T-cell (primary cell): ENCODE measurements around the gene MBP. TPM values are rescaled to one million over a fixed set of nuclear protein-coding genes. Genes with fewer than 3 reads are reported as not detected.

ENCODE experiments used
- ATAC-seq, 4 experiments: fragments of 200-7000 bp in 3 of 4; fragments of 150-1000 bp in 1 of 4; cut with Tn5 transposase; replicated peaks in 1 of 4; 1 replicate in 3 of 4; 2 replicates in 1 of 4; pipeline ENCODE4 v1.10.0; 2021; ENCODE audit warnings: moderate library complexity in 3 of 4, mild to moderate bottlenecking in 2 of 4, moderate number of reproducible peaks in 1 of 4
- CTCF ChIA-PET, 2 donors: fragments of 300-600 bp; sonication (Branson Sonifier 250); formaldehyde crosslinking; loops; one replicate each; lab custom pipeline; 2022; ENCODE audit warnings: antibody characterized with exemption in 2 of 2; lab: Charles Lee
- POLR2A ChIA-PET, 2 donors: fragments of 300-600 bp; sonication (Branson Sonifier 250); formaldehyde crosslinking; loops; one replicate each; lab custom pipeline; 2022; ENCODE audit warnings: antibody characterized with exemption in 2 of 2; lab: Charles Lee
- DNase-seq, 35 experiments: peaks; one replicate each; pipeline versions ENCODE4 v3.0.0 to v3.0.0-alpha.2; 2013 to 2023
- H3K27ac ChIP-seq: one replicate; pipeline ENCODE4 v1.5.1; 2013; ENCODE audit warnings: low read length
- H3K27me3 ChIP-seq, 2 experiments: replicated peaks in 1 of 2; 1 replicate in 1 of 2; 2 replicates in 1 of 2; pipeline versions ENCODE4 v1.6.1 to v1.7.0; 2013; ENCODE audit warnings: low read length in 1 of 2, mixed read lengths in 1 of 2; ENCODE audit not compliant: control insufficient read depth in 2 of 2, insufficient read depth in 2 of 2; ENCODE audit errors: extremely low read depth in 1 of 2
- H3K36me3 ChIP-seq, 2 donors: 1 replicate in 1 of 2; 2 replicates in 1 of 2; pipeline versions ENCODE4 v1.6.1 to v1.7.0; 2013; ENCODE audit warnings: low read length in 1 of 2; ENCODE audit not compliant: control insufficient read depth in 2 of 2, insufficient read depth in 1 of 2; ENCODE audit errors: extremely low read depth in 1 of 2
- H3K4me1 ChIP-seq, 2 experiments: 1 replicate in 1 of 2; 2 replicates in 1 of 2; pipeline versions ENCODE4 v1.6.1 to v1.7.0; 2013; ENCODE audit warnings: low read length in 2 of 2, mixed read lengths in 1 of 2; ENCODE audit not compliant: insufficient read depth in 2 of 2, control insufficient read depth in 1 of 2; ENCODE audit errors: extremely low read depth in 1 of 2
- H3K4me3 ChIP-seq, 2 donors: 1 replicate in 1 of 2; 2 replicates in 1 of 2; pipeline versions ENCODE4 v1.5.1 to v1.7.0; 2013; ENCODE audit warnings: mild to moderate bottlenecking in 2 of 2, low read length in 1 of 2, moderate library complexity in 1 of 2; ENCODE audit not compliant: control insufficient read depth in 1 of 2; ENCODE audit errors: extremely low read depth in 1 of 2
- H3K9me3 ChIP-seq: 2 replicates; pipeline ENCODE4 v1.7.0; 2013
- H3K27ac Mint-ChIP-seq, 2 donors: one replicate each; pipeline ENCODE4 v1.8.0; 2020 to 2021; ENCODE audit warnings: mild to moderate bottlenecking in 2 of 2, mixed read lengths in 2 of 2
- H3K27me3 Mint-ChIP-seq, 2 donors: one replicate each; pipeline ENCODE4 v1.8.0; 2021 to 2022; ENCODE audit warnings: mixed read lengths in 2 of 2
- H3K36me3 Mint-ChIP-seq: one replicate; pipeline ENCODE4 v1.8.0; 2021; ENCODE audit warnings: mixed read lengths
- H3K4me1 Mint-ChIP-seq, 3 donors: one replicate each; pipeline ENCODE4 v1.8.0; 2020 to 2022; ENCODE audit warnings: mixed read lengths in 3 of 3, mild to moderate bottlenecking in 1 of 3
- H3K4me3 Mint-ChIP-seq, 3 donors: one replicate each; pipeline ENCODE4 v1.8.0; 2020 to 2022; ENCODE audit warnings: mild to moderate bottlenecking in 3 of 3, mixed read lengths in 3 of 3, moderate library complexity in 3 of 3
- H3K9me3 Mint-ChIP-seq, 3 donors: one replicate each; pipeline ENCODE4 v1.8.0; 2020 to 2022; ENCODE audit warnings: mixed read lengths in 3 of 3
- WGBS: methylation state at CpG from one replicate; pipeline ENCODE4 v1.1.5; 2013; ENCODE audit warnings: missing lambda C conversion rate; ENCODE audit not compliant: insufficient coverage; 5-methylcytosine and 5-hydroxymethylcytosine counted together
- total RNA-seq, 35 experiments: library from RNA in 6 of 35; stranded (reverse) in 6 of 35; fragments of 120-200 nt in 1 of 35; gene quantifications; one replicate each; pipeline versions ENCODE4 v1.2.1 to v1.2.4 and lab custom pipeline; 2013 to 2026

Gene MBP
- total RNA-seq, 5 donors from 2014 or later (not counting 1 experiment from before 2014, with no cell fraction given): 114 to 185 (median 152) TPM

DNA sequence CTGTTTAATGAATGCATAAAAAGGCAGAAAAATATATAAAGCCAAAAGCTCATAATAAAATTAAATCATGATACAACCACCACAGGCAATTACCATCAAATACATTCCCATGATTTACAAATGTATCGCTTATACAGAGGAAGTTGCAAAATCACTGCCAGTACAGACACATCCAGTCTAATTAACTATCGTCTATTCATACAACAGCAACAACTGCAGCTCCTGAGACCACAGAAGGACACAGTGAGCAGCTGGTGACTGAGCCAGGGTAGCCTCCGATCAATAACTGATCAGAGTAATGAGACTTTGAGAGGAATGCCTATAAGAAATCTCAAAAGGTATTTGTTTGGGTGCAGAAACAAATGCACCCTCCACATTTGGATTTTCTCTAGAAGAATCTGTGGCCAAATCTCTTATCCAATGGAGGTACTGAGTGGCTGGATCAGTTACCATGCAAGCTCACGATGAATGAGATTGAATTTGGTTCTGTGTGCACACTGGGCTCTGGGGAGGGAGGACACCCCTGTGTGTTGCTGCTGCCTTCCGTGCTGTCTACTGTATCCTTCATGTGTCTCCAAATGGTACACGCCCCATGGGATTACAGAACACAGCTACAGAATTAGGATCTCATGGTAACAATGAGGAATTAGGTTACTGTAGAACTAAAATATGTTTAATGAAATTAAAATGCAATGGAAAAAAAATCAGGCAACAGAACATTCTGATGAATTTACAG, 119.6 kb downstream of the MBP start:
- Histone ChIP-seq H3K36me3 (peaks cover 25 to 78% of the 10 kb centered on the region in 2 donors), H3K4me1 (peaks cover 0 to 7% of the 10 kb centered on the region in 2 experiments), H3K27me3 (no peaks in the 10 kb centered on the region), H3K9me3 (no peaks in the 10 kb centered on the region), H3K27ac (no peak overlapping the region), H3K4me3 (no peak overlapping the region)
- ChIA-PET CTCF (interaction anchor here in 1 of 2 donors (1.1 to 1.2 kb wide), 2 partner anchors 12 to 13 kb away, joined by 3 read pairs; no protein-coding TSS in a partner anchor), POLR2A (interaction anchor here in 1 of 2 donors (0.6 kb wide), 1 partner anchor 198 kb away, joined by 4 read pairs; no protein-coding TSS in a partner anchor)
- no peak for DNase-seq
- peaks cover 21 to 31% (median 23%) of the 10 kb centered on the region in 3 donors for H3K4me1 Mint-ChIP-seq
- ATAC-seq: no peak
- no peak overlapping the region for H3K27ac Mint-ChIP-seq
- H3K4me3 Mint-ChIP-seq: no peak overlapping the region
- WGBS: 100% methylated on average over 2 of the region's 6 CpGs
- H3K27me3 Mint-ChIP-seq: no peaks in the 10 kb centered on the region
- H3K36me3 Mint-ChIP-seq: peaks cover 60% of the 10 kb centered on the region
- H3K9me3 Mint-ChIP-seq: no peaks in the 10 kb centered on the region

DNA sequence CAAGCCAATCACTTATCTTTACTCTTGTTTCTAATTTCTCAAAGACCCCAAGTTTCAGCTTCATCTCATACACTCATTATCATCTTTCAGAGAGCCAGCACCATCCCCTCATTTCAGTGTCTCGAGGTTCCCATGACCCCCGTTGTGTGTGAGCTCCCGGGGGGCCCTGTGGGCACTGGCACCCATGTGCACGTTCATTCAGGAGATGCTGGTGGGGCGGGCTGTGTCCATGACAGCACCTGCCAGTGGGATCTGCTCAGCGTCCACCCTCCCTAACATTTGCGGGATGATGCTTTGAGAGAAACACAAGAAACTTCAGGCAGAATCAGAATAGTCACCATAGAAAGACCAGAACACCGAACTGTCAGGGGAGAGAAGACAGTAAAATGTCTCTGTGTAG, 120.5 kb downstream of the MBP start:
- Mint-ChIP-seq H3K27me3 (no peaks in the 10 kb centered on the region), H3K36me3 (peaks cover 54% of the 10 kb centered on the region), H3K27ac (peak overlapping the region in 1 of 2 donors; percentile 2), H3K4me1 (peaks cover 26 to 36% (median 30%) of the 10 kb centered on the region in 3 donors), H3K4me3 (no peak overlapping the region), H3K9me3 (no peaks in the 10 kb centered on the region)
- no peak for ATAC-seq
- Histone ChIP-seq H3K27me3 (no peaks in the 10 kb centered on the region), H3K9me3 (no peaks in the 10 kb centered on the region), H3K4me3 (no peak overlapping the region), H3K36me3 (peaks cover 21 to 72% of the 10 kb centered on the region in 2 donors), H3K4me1 (peaks cover 0 to 10% of the 10 kb centered on the region in 2 experiments), H3K27ac (no peak overlapping the region)
- WGBS: 92% methylated on average over 3 of the region's 8 CpGs
- POLR2A ChIA-PET: no interaction called here
- DNase-seq: no peak
- CTCF ChIA-PET: interaction anchor here in 1 of 2 donors (1.1 kb wide), 1 partner anchor 12 kb away, joined by 3 read pairs; no protein-coding TSS in a partner anchor

DNA sequence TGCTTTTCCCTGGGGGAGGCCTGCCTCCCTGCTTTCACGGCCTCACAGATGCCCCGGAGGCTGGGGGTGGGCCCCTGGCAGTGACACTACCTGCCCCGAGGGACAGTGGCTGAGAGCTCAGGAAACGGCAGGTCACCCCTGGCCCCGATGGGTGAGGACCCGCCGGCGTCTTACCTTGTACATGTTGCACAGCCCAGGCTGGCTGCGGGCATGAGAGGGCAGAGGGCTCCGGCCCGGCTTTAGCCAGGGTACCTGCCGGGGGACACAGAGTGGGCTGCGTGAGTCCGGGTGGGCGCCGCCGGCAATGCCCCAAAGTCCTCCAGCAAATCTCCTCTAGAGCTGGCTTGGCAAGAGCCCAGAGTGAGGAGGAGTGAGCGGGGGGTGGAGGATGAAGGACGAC, 122.9 kb downstream of the MBP start:
- H3K27ac ChIP-seq: no peak overlapping the region
- H3K36me3 Mint-ChIP-seq: peaks cover 47% of the 10 kb centered on the region
- ChIA-PET CTCF (no interaction called here), POLR2A (no interaction called here)
- H3K4me1 ChIP-seq: peaks cover 4 to 29% of the 10 kb centered on the region in 2 experiments
- no peaks in the 10 kb centered on the region for H3K27me3 Mint-ChIP-seq
- DNase-seq (no peak), ATAC-seq (no peak)
- H3K4me3 Mint-ChIP-seq: no peak overlapping the region
- no peaks in the 10 kb centered on the region for H3K9me3 ChIP-seq
- no peak overlapping the region for H3K27ac Mint-ChIP-seq
- H3K4me3 ChIP-seq: no peak overlapping the region
- no peaks in the 10 kb centered on the region for H3K27me3 ChIP-seq
- H3K9me3 Mint-ChIP-seq: no peaks in the 10 kb centered on the region
- WGBS: 95% methylated on average over 9 of the region's 19 CpGs
- peaks cover 12 to 59% of the 10 kb centered on the region in 2 donors for H3K36me3 ChIP-seq
- H3K4me1 Mint-ChIP-seq: peaks cover 39 to 50% (median 48%) of the 10 kb centered on the region in 3 donors

DNA sequence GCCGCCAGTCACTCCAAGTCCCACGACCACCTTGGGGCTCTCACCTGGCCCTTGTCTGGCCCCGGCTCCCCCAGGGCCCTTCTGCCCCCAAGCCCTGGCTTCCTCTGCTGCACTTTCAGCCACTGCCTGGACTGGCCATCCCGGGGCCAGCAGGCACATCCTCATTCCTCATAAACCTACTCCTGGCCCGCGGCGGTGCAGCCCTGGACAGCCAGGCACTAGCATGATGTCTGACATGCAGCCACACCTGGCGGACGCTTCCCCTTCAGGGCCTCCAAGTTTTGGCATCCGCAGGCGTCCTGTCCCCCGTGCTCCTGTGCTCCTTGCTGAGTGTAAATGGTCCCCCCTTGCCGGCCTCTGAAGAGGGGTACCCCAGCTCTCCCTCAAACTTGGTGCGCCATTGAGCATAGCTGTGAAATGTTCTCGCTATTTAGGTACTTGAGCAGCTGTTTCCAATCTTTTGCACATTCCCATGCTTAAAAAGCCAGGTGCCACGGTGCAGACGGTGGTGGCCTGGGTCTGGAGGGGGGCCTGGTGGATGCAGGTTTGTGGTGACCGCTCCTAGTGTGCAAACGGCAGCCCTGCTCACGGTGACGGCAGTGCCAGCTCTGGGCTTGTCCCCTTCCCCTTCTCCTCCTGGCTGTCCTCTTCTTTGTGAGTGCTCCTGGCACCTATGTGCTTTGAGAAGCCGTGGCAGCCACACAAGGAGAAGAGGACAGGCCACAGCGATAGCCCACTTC, 123.8 kb downstream of the MBP start:
- Histone ChIP-seq H3K9me3 (no peaks in the 10 kb centered on the region), H3K4me3 (no peak overlapping the region), H3K27me3 (no peaks in the 10 kb centered on the region), H3K27ac (no peak overlapping the region), H3K36me3 (peaks cover 10 to 51% of the 10 kb centered on the region in 2 donors), H3K4me1 (peaks cover 4 to 30% of the 10 kb centered on the region in 2 experiments)
- peaks cover 46 to 59% (median 54%) of the 10 kb centered on the region in 3 donors for H3K4me1 Mint-ChIP-seq
- DNase-seq (no peak), ATAC-seq (no peak)
- CTCF ChIA-PET: interaction anchor here in 1 of 2 donors (0.6 kb wide), 1 partner anchor 87 kb away, joined by 3 read pairs; no protein-coding TSS in a partner anchor
- H3K36me3 Mint-ChIP-seq: peaks cover 47% of the 10 kb centered on the region
- H3K9me3 Mint-ChIP-seq: no peaks in the 10 kb centered on the region
- H3K27me3 Mint-ChIP-seq: no peaks in the 10 kb centered on the region
- no peak overlapping the region for H3K27ac Mint-ChIP-seq
- POLR2A ChIA-PET: no interaction called here
- H3K4me3 Mint-ChIP-seq: no peak overlapping the region
- 89% methylated on average over 18 of the region's 23 CpGs for WGBS

DNA sequence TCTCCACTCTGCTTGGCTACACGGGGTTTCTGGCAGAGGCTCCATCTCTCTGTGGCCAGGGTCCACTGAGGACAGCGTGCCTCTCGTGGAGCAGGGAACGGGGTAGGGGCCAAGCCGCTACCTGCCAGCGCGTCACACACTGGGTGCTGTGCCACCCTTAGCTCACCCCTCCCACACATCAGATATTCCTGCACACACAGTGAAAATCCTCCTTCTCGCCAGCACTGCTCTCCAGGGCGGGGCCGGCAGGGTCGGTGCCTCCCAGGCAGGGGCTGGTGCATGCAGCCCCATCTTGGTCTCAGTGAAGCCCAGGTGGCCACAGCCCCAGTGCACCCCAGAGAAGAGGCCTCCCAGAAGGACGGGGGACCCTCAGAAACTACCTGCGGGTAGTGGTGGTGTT, 124.6 kb downstream of the MBP start:
- Mint-ChIP-seq H3K4me3 (no peak overlapping the region), H3K4me1 (peaks cover 43 to 62% (median 51%) of the 10 kb centered on the region in 3 donors), H3K27ac (peak overlapping the region in 1 of 2 donors; percentile 2), H3K36me3 (peaks cover 41% of the 10 kb centered on the region), H3K9me3 (no peaks in the 10 kb centered on the region), H3K27me3 (no peaks in the 10 kb centered on the region)
- Histone ChIP-seq H3K4me3 (no peak overlapping the region), H3K27ac (no peak overlapping the region), H3K36me3 (peaks cover 6 to 48% of the 10 kb centered on the region in 2 donors), H3K9me3 (no peaks in the 10 kb centered on the region), H3K4me1 (peaks cover 4 to 28% of the 10 kb centered on the region in 2 experiments), H3K27me3 (no peaks in the 10 kb centered on the region)
- POLR2A ChIA-PET: no interaction called here
- 90% methylated on average over 11 of the region's 13 CpGs for WGBS
- DNase-seq: no peak
- CTCF ChIA-PET: no interaction called here
- ATAC-seq: peak in 1 of 4 experiments; percentile 9

DNA sequence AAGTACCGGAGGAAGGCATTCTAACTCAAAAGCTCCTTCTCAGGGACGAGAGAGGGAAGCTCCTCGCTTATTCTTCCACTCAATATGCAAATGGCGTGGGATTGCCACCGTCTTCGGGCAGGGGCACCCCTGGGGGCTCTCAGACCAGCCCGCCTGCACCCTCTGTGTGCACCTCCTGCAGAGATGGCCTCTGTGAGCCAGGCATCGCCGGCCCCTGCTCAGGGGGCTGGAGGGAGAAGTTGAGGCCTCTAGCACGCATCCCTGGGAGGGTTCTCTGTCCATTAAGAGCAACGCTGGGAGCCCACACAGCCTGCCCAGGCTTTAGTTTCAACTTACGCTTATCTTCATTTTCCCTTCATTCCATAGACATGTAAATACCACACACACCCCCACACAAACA, 125.3 kb downstream of the MBP start:
- Mint-ChIP-seq H3K27ac (peak overlapping the region in 1 of 2 donors; percentile 36), H3K4me1 (peaks cover 38 to 61% (median 51%) of the 10 kb centered on the region in 3 donors), H3K36me3 (peaks cover 40% of the 10 kb centered on the region), H3K9me3 (no peaks in the 10 kb centered on the region), H3K4me3 (no peak overlapping the region), H3K27me3 (no peaks in the 10 kb centered on the region)
- DNase-seq: no peak
- Histone ChIP-seq H3K27ac (no peak overlapping the region), H3K4me1 (peaks cover 4 to 28% of the 10 kb centered on the region in 2 experiments), H3K9me3 (no peaks in the 10 kb centered on the region), H3K36me3 (peaks cover 6 to 41% of the 10 kb centered on the region in 2 donors), H3K27me3 (no peaks in the 10 kb centered on the region), H3K4me3 (no peak overlapping the region)
- 73% methylated on average over 7 of the region's 12 CpGs for WGBS
- ChIA-PET CTCF (no interaction called here), POLR2A (no interaction called here)
- no peak for ATAC-seq
